Activated naive CD8-positive, alpha-beta T cell treated with anti-CD3 and anti-CD28 coated beads, Interleukin-2, amount 10 ng/mL, durations not matched to agents 7 days and 5 days (primary cell): ENCODE data around the gene SGSM1. TPM values are rescaled to one million over a fixed set of nuclear protein-coding genes. Genes with fewer than 3 reads are reported as not detected.

Experiments
- ATAC-seq: fragments of 150-1000 bp; cut with Tn5 transposase; one replicate; pipeline ENCODE4 v1.10.0; 2021; ENCODE audit warnings: low read depth, moderate library complexity
- POLR2A ChIA-PET: fragments of 350-600 bp; sonication (Branson Sonifier 250); formaldehyde crosslinking; loops from one replicate; lab custom pipeline; 2021; ENCODE audit warnings: antibody characterized with exemption; lab: Charles Lee
- DNase-seq: peaks from one replicate; pipeline ENCODE4 v3.0.0; 2021
- H3K27ac Mint-ChIP-seq: one replicate; pipeline ENCODE4 v1.8.0; 2022; ENCODE audit warnings: mild to moderate bottlenecking, mixed read lengths
- H3K27me3 Mint-ChIP-seq: one replicate; pipeline ENCODE4 v1.8.0; 2022; ENCODE audit warnings: mild to moderate bottlenecking, moderate library complexity, mixed read lengths
- H3K36me3 Mint-ChIP-seq: one replicate; pipeline ENCODE4 v1.8.0; 2021; ENCODE audit warnings: mild to moderate bottlenecking, mixed read lengths
- H3K4me1 Mint-ChIP-seq: one replicate; pipeline ENCODE4 v1.8.0; 2021; ENCODE audit warnings: mixed read lengths
- H3K4me3 Mint-ChIP-seq: one replicate; pipeline ENCODE4 v1.8.0; 2022; ENCODE audit warnings: mild to moderate bottlenecking, moderate library complexity, mixed read lengths
- H3K9me3 Mint-ChIP-seq: one replicate; pipeline ENCODE4 v1.8.0; 2021; ENCODE audit warnings: mixed read lengths
- total RNA-seq, 2 experiments: library from RNA; stranded (reverse); gene quantifications; one replicate each; pipeline ENCODE4 v1.2.3, GENCODE V29; 2021

Gene SGSM1
- total RNA-seq, 2 experiments from 2014 or later: 0.34 to 1.1 TPM

GRCh38 chr22:24920029-24920428 is 114.0 kb downstream of the SGSM1 start:
- H3K4me3 Mint-ChIP-seq: no peak overlapping the region
- no peak for DNase-seq
- POLR2A ChIA-PET: no interaction called here
- H3K36me3 Mint-ChIP-seq: no peaks in the 10 kb centered on the region
- ATAC-seq: no peak
- H3K27ac Mint-ChIP-seq: no peak overlapping the region
- H3K4me1 Mint-ChIP-seq: no peaks in the 10 kb centered on the region
- H3K9me3 Mint-ChIP-seq: no peaks in the 10 kb centered on the region
- no peaks in the 10 kb centered on the region for H3K27me3 Mint-ChIP-seq

- Mint-ChIP-seq H3K9me3 (peaks cover 1% of the 10 kb centered on the region), H3K4me3 (no peak overlapping the region), H3K27ac (no peak overlapping the region), H3K36me3 (no peaks in the 10 kb centered on the region), H3K4me1 (peaks cover 2% of the 10 kb centered on the region), H3K27me3 (peaks cover 3% of the 10 kb centered on the region)
- no peak for ATAC-seq
- POLR2A ChIA-PET: interaction anchor here (0.5 kb wide), 1 partner anchor 38 kb away, joined by 3 read pairs; no protein-coding TSS in a partner anchor
- no peak for DNase-seq
These were observed 119.8 kb downstream of the SGSM1 start for GRCh38 chr22:24925586-24926427.

GRCh38 chr22:24926428-24926725 is 120.4 kb downstream of the SGSM1 start:
- Mint-ChIP-seq H3K27ac (no peak overlapping the region), H3K27me3 (peaks cover 8% of the 10 kb centered on the region), H3K4me3 (no peak overlapping the region), H3K36me3 (no peaks in the 10 kb centered on the region), H3K4me1 (peaks cover 2% of the 10 kb centered on the region), H3K9me3 (peaks cover 1% of the 10 kb centered on the region)
- ATAC-seq (no peak), DNase-seq (no peak)
- POLR2A ChIA-PET: interaction anchor here (0.5 kb wide), 1 partner anchor 37 kb away, joined by 3 read pairs; no protein-coding TSS in a partner anchor

GRCh38 chr22:24926849-24927579 is 121.0 kb downstream of the SGSM1 start:
- DNase-seq (no peak), ATAC-seq (no peak)
- POLR2A ChIA-PET: no interaction called here
- no peaks in the 10 kb centered on the region for H3K36me3 Mint-ChIP-seq
- H3K4me1 Mint-ChIP-seq: peaks cover 2% of the 10 kb centered on the region
- no peak overlapping the region for H3K4me3 Mint-ChIP-seq
- H3K27ac Mint-ChIP-seq: no peak overlapping the region
- peaks cover 1% of the 10 kb centered on the region for H3K9me3 Mint-ChIP-seq
- peaks cover 15% of the 10 kb centered on the region for H3K27me3 Mint-ChIP-seq

- Mint-ChIP-seq H3K9me3 (peaks cover 1% of the 10 kb centered on the region), H3K27me3 (peaks cover 16% of the 10 kb centered on the region), H3K4me1 (peaks cover 2% of the 10 kb centered on the region), H3K27ac (no peak overlapping the region), H3K36me3 (no peaks in the 10 kb centered on the region), H3K4me3 (no peak overlapping the region)
- ATAC-seq (no peak), DNase-seq (no peak)
- POLR2A ChIA-PET: no interaction called here
These were observed 122.3 kb downstream of the SGSM1 start for GRCh38 chr22:24928322-24928721.

- Mint-ChIP-seq H3K9me3 (peaks cover 1% of the 10 kb centered on the region), H3K4me1 (peaks cover 2% of the 10 kb centered on the region), H3K4me3 (no peak overlapping the region), H3K27ac (no peak overlapping the region), H3K36me3 (no peaks in the 10 kb centered on the region), H3K27me3 (peaks cover 16% of the 10 kb centered on the region)
- DNase-seq: no peak
- no peak for ATAC-seq
- POLR2A ChIA-PET: no interaction called here
These were observed 124.7 kb downstream of the SGSM1 start for GRCh38 chr22:24930678-24931077.

- no peaks in the 10 kb centered on the region for H3K4me1 Mint-ChIP-seq
- POLR2A ChIA-PET: no interaction called here
- peaks cover 14% of the 10 kb centered on the region for H3K27me3 Mint-ChIP-seq
- no peaks in the 10 kb centered on the region for H3K36me3 Mint-ChIP-seq
- H3K27ac Mint-ChIP-seq: no peak overlapping the region
- no peak overlapping the region for H3K4me3 Mint-ChIP-seq
- H3K9me3 Mint-ChIP-seq: no peaks in the 10 kb centered on the region
- no peak for ATAC-seq
- no peak for DNase-seq
These were observed 129.9 kb downstream of the SGSM1 start for GRCh38 chr22:24935771-24936483.

- no peak overlapping the region for H3K4me3 Mint-ChIP-seq
These were observed 131.1 kb downstream of the SGSM1 start for GRCh38 chr22:24937114-24937513.

GRCh38 chr22:24938741-24939341 is 132.8 kb downstream of the SGSM1 start:
- DNase-seq: peak; percentile 32
- POLR2A ChIA-PET: no interaction called here
- H3K9me3 Mint-ChIP-seq: no peaks in the 10 kb centered on the region
- no peaks in the 10 kb centered on the region for H3K4me1 Mint-ChIP-seq
- H3K27me3 Mint-ChIP-seq: peaks cover 2% of the 10 kb centered on the region
- H3K4me3 Mint-ChIP-seq: no peak overlapping the region
- H3K36me3 Mint-ChIP-seq: no peaks in the 10 kb centered on the region
- ATAC-seq: peak; percentile 47
- no peak overlapping the region for H3K27ac Mint-ChIP-seq

More at GRCh38 chr22:24937114-24937513, 131.1 kb downstream of the SGSM1 start:
- H3K4me1 Mint-ChIP-seq: no peaks in the 10 kb centered on the region
- DNase-seq (no peak), ATAC-seq (no peak)
- peaks cover 2% of the 10 kb centered on the region for H3K27me3 Mint-ChIP-seq
- no peak overlapping the region for H3K27ac Mint-ChIP-seq
- POLR2A ChIA-PET: no interaction called here
- H3K9me3 Mint-ChIP-seq: no peaks in the 10 kb centered on the region
- H3K36me3 Mint-ChIP-seq: no peaks in the 10 kb centered on the region

- ATAC-seq (no peak), DNase-seq (no peak)
- Mint-ChIP-seq H3K36me3 (no peaks in the 10 kb centered on the region), H3K4me1 (peaks cover 4% of the 10 kb centered on the region), H3K9me3 (no peaks in the 10 kb centered on the region), H3K27me3 (peaks cover 11% of the 10 kb centered on the region), H3K27ac (no peak overlapping the region), H3K4me3 (no peak overlapping the region)
- POLR2A ChIA-PET: no interaction called here
These were observed 136.3 kb downstream of the SGSM1 start for GRCh38 chr22:24942301-24942700.

GRCh38 chr22:24944217-24944937 is 138.4 kb downstream of the SGSM1 start:
- peaks cover 17% of the 10 kb centered on the region for H3K27me3 Mint-ChIP-seq
- POLR2A ChIA-PET: no interaction called here

GRCh38 chr22:24945430-24945829 is 139.4 kb downstream of the SGSM1 start:
- Mint-ChIP-seq H3K27me3 (peaks cover 20% of the 10 kb centered on the region), H3K4me1 (peaks cover 9% of the 10 kb centered on the region), H3K9me3 (no peaks in the 10 kb centered on the region), H3K36me3 (no peaks in the 10 kb centered on the region), H3K27ac (no peak overlapping the region), H3K4me3 (no peak overlapping the region)
- POLR2A ChIA-PET: no interaction called here
- DNase-seq (no peak), ATAC-seq (no peak)

More at GRCh38 chr22:24944217-24944937, 138.4 kb downstream of the SGSM1 start:
- ATAC-seq: no peak
- H3K36me3 Mint-ChIP-seq: no peaks in the 10 kb centered on the region
- no peak overlapping the region for H3K27ac Mint-ChIP-seq
- H3K9me3 Mint-ChIP-seq: no peaks in the 10 kb centered on the region
- H3K4me1 Mint-ChIP-seq: peaks cover 4% of the 10 kb centered on the region
- no peak for DNase-seq
- H3K4me3 Mint-ChIP-seq: no peak overlapping the region
